Stimulated activated CD8-positive, alpha-beta memory T cell treated with anti-CD3 and anti-CD28 coated beads, Interleukin-7, amount 100 ng/mL, for 4 hours (primary cell): ENCODE measurements around the gene CLRN2.

Experiments
- DNase-seq, 2 donors: peaks; one replicate each; pipeline ENCODE4 v3.0.0-alpha.2; 2020; ENCODE audit warnings: low read depth in 2 of 2

Gene CLRN2

DNA sequence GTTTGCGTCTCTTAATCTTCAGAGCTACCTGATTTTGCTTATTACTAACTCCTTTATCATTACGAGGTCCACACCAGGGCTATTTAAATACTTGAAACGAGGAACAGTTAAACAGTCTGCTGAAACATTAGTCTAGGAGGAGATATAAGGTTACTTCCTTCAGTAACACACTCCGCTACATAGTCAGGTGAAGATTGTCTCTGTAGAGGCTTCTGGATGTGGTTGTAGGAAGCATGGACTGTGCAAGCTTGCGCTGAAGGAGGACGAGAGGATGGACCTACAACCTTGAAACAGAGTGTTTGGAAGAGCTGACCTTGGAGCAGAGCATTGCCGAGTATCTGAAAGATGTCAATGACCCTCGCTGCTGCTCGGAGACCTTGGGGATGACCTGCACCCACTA lies at the start of gene CLRN2:
CLRN2 (plus strand) TSS at position 301 of the 400 bp plus-strand sequence. CDS start 102 bp downstream, outside the sequence.
- DNase-seq, result no peak

GRCh38 chr4:17468619-17469221 lies 46.2 kb upstream of the CLRN2 start:
- DNase-seq, result no peak

GRCh38 chr4:17469931-17470674 lies 44.9 kb upstream of the CLRN2 start:
- no peak for DNase-seq

DNA sequence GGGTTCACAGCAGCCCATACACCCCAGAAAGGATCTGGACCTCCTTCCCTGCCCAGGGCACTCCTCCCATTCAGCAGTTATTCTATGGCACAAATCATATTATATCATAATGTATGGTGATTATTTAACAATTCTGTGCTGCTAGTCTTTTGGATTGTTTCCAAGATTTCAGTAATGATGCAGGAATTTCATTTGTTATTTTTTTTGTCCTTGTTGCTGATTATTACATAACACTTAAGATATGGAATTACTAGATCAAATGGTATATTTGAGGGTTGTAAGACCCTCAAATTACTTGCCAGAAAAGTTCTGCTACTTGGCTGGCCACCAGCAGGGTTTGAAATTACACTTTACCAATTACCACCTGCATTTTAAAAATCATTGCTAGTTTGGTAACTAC lies 39.5 kb upstream of the CLRN2 start:
- no peak for DNase-seq

DNA sequence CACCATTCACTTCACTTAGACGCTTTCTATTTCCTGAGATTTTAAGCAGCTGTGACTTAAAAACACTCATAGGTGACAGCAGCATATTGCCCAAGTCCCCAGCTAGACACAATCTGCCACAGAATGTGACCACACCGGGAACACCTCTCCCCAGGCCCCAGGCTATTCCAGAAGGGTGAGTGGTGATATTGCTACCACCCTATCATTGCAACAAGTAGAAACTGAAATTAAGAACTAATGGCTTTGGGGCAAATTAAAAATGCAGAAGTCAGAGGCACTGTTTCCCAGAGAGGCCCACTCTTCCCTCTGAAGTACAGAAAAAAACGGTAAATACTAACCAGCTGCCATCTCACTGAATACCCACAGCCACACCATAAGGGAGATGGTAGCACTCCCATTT lies 38.1 kb upstream of the CLRN2 start:
- DNase-seq, result no peak

GRCh38 chr4:17477774-17478472 lies 37.0 kb upstream of the CLRN2 start:
- DNase-seq, result no peak

DNA sequence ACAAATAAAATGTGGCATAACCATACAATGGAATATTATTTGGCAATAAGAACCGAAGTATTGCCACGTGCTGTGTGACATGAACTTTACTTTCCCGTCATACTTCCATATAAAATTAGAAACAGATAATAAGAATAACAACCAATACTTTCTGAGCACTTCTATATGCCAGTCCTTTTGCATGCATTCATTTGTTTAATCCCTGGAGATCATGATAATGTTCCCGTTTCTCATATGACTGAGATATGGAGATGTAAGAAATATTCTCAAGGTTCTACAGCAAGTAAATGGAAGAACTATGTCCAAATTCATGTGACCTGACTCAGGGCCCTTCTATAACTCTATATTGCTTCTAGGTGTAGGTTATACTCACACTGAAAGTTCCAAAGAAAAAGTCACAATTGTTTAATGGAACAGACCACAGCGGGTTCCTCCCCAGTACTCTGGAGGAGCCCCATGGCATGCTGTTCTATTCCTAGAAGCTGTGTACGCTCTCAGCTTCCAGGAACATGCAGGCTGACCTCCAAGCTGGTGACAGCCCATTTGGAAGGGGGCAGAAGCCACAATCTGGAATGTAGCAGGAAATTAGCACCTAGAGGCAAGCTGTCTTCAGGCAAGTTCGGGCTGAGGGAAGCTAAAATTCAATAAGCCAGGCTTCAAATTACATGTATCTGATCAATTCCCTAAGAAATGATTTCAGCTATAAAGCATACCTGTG lies 34.6 kb upstream of the CLRN2 start:
- no peak for DNase-seq

DNA sequence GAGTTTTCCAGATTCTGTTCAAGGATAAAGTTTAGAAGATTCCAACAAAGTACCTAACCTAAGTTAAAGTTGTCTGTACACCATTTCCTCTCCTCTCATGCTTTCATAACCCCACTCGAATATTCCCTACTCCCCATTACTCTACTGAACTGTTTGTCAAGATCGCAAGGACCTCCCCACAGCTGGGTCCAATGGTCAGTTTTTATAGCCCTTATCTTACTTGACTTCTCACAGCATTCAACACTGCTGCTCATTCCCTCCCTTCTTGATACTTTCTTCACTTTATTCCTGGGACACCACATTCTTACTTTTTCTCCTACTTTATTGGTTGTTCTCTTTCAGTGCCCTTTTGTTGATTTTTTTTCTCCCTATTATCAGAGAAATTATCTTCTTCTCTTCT lies 34.0 kb upstream of the CLRN2 start:
- no peak for DNase-seq

DNA sequence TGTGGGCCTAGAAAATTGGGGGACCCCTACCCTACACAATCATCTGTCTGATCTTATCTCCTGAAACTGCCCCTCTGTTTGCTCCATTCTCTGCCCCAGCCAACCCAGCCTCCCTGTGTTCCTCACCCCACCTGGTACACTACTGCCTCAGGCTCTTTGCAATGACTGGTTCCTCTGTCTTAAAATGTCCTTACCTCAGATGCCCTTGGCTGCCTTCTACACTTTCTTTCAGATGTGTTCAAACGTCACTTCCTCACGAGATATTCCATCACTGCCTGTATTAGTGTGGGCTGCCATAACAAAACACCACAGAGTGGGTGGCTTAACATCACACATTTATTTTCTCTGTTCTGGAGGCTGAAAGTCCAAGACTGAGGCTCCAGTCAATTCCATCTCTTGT lies 32.2 kb upstream of the CLRN2 start:
- no peak for DNase-seq

DNA sequence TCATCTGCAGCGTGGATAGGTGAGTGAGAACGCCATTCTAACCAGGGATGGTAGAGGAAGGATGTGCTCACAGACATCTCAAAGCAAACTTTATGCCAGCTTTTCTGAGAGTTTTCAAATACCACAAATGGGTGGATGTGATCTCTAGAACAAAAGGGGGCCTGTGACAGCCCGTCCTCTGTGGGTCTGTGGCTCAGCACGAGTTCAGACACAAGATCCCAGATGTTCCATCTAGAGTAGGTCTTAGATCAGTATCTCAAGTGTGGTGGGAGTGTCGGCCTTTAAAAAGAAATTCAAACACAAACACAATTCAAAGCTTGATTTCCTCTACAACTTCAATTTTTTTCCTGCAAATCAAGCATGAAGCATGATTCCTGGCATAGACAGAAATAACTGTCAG lies 25.8 kb upstream of the CLRN2 start:
- no peak for DNase-seq

- no peak for DNase-seq
Observed at GRCh38 chr4:17489721-17490120, 25.2 kb upstream of the CLRN2 start.

DNA sequence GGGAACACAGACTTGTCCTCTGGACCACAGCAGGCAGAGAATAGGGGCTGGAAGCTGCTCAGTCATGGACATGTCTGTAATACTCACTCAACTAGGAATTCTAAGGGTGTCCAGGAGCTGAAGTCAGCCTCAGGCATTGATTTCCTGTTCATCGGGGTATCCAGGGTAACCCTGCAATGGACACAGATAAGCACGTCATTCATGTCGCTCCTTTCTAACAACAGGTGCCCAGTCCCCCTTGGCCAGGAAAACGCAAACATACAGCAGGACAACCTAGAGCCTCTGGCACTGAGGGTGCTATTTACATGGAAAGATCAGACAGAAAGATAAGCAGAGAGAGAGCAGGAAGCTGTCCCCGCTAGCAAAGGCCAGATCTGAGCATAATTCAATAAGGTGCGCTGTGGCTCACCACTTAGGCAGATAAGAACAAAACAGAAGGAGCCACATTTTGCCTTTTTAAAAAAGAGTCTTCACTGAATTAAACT lies 24.3 kb upstream of the CLRN2 start:
- DNase-seq, result no peak

DNA sequence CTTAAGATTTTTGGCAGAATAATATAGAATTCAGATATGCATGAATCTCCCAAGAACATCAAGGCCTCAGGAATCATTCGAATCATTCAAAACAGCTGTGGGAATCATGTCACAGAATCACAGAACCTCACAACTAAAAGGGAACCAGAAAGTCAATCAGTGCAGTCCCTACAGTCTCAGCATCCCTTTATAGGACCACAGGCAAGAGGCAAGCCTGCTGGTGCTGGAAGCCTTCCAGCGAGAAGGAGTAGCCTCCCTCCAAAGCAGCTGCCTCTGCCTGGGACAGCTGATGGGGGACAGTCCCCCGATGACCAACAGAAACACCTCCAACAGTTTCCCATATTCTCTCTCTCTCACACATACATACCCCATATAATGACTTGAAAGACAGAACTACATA lies 23.8 kb upstream of the CLRN2 start:
- DNase-seq, result no peak

DNA sequence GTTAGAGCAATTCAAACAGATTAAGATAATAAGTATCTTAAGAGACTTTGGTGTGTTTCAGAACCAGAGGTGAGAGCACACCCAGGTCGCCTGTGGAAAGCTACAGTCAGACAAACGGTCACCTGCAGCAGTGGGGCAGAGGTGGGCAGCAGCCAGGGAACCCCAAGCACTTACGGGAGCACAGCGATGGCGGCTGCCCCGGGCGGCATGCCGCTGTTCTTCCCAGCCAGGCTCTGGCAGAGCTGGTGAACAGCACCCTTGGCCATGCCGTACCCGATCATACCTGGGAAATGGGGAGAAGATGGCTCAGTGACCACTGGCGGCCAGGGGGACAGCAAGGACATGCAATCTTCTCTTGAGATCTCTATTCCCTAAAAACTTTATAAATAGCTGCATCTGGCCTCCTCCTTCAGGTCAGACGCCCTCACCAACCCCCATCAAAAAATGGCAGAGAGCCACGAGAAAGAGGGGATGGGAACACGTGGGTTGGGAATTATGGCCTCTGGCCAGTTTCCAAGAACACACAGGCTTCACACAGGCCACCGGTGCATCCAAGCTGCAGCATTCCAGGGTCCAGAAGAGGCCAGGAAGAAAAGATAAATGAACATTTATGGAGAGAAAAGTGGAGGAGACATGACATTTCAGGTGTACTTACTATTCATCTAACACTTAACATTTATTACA lies 22.8 kb upstream of the CLRN2 start:
- no peak for DNase-seq

DNA sequence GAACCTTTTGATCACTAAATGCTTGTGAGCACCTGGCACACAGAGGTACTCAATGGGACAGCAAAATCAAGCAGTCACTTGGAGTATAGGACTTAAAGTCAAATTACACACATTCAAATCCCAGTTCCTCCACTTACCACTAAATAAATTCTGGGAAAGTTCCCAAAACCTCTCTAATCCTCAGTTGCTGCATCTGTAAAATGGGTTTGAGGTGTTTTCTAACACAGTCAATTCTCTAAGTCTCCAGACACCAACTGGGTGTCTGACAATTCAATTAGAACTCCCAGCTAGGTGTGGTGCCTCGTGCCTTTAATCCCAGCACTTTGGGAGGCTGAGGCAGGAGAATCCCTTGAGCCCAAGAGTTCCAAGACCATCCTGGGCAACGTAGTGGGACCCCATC lies 22.1 kb upstream of the CLRN2 start:
- DNase-seq, result no peak

DNA sequence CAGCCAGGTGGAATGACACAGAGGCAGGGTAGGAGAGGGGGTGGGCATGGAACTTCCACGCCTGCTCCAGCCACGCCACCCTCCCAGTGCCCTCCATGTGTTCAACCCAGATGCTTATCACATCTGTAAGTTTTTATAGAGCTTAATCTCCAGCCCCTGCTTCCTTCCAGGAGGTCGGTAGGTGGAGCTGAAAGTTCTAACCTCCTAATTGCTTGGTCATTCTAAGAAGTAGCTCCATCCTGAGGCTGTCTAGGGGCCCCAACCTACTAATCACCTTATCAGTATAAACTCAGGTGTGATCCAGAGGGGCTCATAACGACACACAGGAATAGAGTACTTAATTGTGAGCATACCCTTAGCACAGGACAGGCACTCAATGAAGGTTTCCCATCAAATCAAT lies 21.3 kb upstream of the CLRN2 start:
- DNase-seq, result no peak

DNA sequence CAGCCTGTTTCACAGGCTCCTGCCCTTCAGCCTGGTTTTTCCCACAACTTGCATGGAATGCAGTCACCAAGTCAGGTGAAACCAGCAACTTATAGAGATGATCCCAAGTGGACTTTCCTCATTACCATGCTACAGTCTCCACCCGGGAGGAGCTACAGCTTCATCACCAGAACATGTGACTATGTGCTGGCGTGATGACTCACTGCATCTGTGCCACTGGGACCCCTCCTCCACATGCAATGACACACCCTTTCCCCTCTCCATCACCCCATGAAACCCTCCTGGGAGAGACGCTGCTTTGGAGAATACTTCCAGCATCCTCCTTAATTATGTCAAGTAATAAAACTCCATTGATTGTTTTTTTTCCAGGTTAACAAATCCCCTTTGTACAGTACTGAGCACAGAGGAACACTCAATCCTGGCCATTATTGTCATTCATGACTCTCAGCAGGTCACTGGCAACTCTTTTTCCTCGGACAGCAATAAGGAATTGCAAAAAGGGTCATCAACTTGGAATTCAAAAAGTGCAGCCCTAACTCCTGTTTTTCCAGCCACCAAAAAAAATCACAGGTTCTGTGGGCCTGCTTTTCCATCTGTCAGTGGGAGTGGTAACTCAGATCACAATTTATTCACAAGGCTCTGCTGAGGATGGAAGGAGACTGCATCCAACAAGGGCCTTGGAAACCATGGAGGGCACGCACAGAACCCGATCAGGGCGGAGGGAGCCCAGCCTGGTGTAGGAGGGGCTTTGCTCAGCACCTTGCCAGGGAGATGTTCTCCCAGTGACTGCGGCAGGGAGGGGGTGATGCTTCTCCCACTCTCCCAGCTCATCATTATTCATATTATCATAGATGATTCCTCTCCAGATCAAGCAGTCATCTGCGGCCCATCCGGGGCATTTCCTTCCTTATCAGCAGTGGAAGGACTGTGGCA lies 20.4 kb upstream of the CLRN2 start:
- no peak for DNase-seq

GRCh38 chr4:17497890-17498523 lies 17.0 kb upstream of the CLRN2 start:
- no peak for DNase-seq

DNA sequence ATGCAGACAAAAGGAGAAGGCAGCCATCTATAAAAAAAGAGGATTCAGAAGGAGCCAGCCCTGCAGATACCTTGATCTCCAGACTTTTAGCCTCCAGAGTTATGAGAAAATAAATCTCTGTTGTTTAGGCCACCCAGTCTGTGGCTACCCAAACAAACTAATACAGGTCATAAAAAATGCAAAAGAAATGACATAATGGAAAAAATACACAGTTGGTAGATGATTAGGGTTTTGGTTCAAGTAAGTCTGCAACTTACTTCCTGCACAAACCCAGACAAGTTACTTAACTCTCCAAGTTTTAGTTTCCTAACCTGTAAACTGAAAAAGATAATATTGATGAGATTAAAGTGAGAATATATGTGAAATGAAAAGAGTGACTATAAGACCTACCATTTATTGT lies 14.4 kb upstream of the CLRN2 start:
- no peak for DNase-seq

- DNase-seq, result no peak
Observed at GRCh38 chr4:17502756-17503155, 12.2 kb upstream of the CLRN2 start.
